SJCRH30 (cell line): Measurements from ENCODE around the gene STXBP6. TPM values are rescaled to one million over a fixed set of nuclear protein-coding genes. Genes with fewer than 3 reads are reported as not detected.
A peak's percentile ranks its signal among the peaks of the same experiment; 100 is the strongest.
"Not testable (repeated sequence)": the region's sequence is repeated elsewhere in the genome, so short reads cannot be mapped to it uniquely, and the experiment has no call there.

ENCODE experiments used
- DNase-seq, 2 experiments: peaks; one replicate each; pipeline ENCODE4 v3.0.0-alpha.2; 2015 to 2020
- H3K27ac ChIP-seq: fragments of 250-450 bp; sonication (Bioruptor Pico); 2 replicates; pipeline ENCODE4 v1.5.1; 2020; ENCODE audit warnings: mild to moderate bottlenecking, moderate library complexity
- H3K27me3 ChIP-seq: fragments of 250-450 bp; sonication (Bioruptor Pico); 2 replicates; pipeline ENCODE4 v1.5.1; 2020; ENCODE audit warnings: mild to moderate bottlenecking, moderate library complexity
- H3K36me3 ChIP-seq: fragments of 250-450 bp; sonication (Bioruptor Pico); 2 replicates; pipeline ENCODE4 v1.5.1; 2020; ENCODE audit warnings: mild to moderate bottlenecking, moderate library complexity
- H3K4me1 ChIP-seq: fragments of 250-450 bp; sonication (Bioruptor Pico); 2 replicates; pipeline ENCODE4 v1.5.1; 2020; ENCODE audit warnings: mild to moderate bottlenecking, moderate library complexity
- H3K4me3 ChIP-seq: fragments of 250-450 bp; sonication (Bioruptor Pico); 2 replicates; pipeline ENCODE4 v1.5.1; 2020; ENCODE audit warnings: mild to moderate bottlenecking, moderate library complexity
- H3K9me3 ChIP-seq: fragments of 250-450 bp; sonication (Bioruptor Pico); replicated peaks from 2 replicates; pipeline ENCODE4 v1.5.1; 2020; ENCODE audit warnings: mild to moderate bottlenecking, moderate library complexity
- total RNA-seq: library from RNA; depleted of rRNA; stranded (reverse); fragments of >200 nt; shearing (Covaris generic); gene quantifications from 2 replicates; pipeline ENCODE4 v1.2.3, GENCODE V29; 2014

STXBP6 gene
- total RNA-seq, 1 experiment from 2014 or later: 2.9 TPM

DNA sequence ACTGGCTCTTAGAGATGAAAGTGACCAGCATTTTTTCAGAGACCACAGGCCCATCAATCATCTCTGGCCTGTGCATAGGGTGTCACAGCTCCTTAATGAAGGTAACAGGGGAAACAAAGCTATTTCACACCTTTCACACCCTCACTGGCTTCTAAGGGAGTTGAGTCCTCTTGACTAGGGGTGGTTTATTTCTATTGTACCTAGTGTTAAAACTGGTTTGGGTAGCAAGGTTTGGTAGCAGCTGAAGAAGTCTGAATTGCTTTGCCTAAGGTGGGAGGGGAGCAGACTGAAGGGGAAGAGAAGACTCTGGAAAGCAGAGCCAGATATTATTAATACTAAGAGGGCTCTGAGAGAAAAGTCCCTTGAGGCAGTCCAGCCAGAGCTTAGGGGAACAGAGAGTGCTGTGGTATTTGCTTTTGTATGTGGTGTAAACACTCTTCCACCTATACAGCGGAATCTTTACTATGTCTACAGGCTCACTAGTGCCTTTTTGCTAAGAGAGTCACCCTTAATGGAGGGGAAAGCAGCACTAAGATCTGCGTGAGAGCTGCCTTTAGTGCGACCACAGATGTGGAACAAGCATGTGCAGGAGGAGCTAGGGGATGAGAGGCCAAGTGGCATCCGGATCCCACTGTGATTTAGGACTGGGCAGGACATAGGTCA lies 95.8 kb downstream of the STXBP6 start:
- no peak for DNase-seq

GRCh38 chr14:24952851-24953666 lies 96.9 kb downstream of the STXBP6 start:
- H3K4me3 ChIP-seq: no peak overlapping the region
- H3K4me1 ChIP-seq: no peaks in the 10 kb centered on the region
- no peaks in the 10 kb centered on the region for H3K9me3 ChIP-seq
- no peak overlapping the region for H3K27ac ChIP-seq
- H3K36me3 ChIP-seq: no peaks in the 10 kb centered on the region
- H3K27me3 ChIP-seq: no peaks in the 10 kb centered on the region
- DNase-seq: peak; percentile 6 to 36

More for the DNA sequence above, 95.8 kb downstream of the STXBP6 start:
- Histone ChIP-seq H3K4me3 (no peak overlapping the region), H3K36me3 (no peaks in the 10 kb centered on the region), H3K9me3 (no peaks in the 10 kb centered on the region), H3K27me3 (no peaks in the 10 kb centered on the region), H3K4me1 (no peaks in the 10 kb centered on the region), H3K27ac (no peak overlapping the region)

DNA sequence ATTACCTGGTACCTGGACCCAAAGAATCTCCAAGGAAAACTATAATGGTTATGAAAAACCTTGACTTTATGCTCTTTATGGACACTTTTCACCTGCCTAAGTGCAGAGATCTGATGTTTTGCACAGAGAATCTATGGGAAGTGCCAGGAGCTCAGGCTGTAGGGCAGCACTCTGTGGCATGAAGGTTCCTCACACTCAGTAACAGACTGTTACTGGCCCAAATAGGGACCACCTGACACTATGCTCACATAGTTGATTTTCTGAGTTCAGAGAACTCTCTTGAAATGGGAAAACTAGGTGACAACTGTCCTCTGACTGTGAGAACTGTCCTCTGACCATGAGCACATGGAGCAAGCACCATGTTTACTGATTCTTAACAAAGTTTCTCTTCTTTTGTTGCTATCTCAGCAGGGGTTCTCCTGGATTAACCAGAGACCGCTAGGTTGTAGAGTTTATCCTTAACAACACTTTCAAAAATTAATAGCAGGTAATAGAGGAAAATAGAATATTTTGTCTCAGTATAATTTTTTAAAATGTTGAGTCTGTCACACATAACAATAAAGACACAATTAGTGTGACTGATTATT lies 101.6 kb downstream of the STXBP6 start:
- DNase-seq: no peak
- Histone ChIP-seq H3K27ac (no peak overlapping the region), H3K4me3 (no peak overlapping the region), H3K4me1 (no peaks in the 10 kb centered on the region), H3K9me3 (no peaks in the 10 kb centered on the region), H3K36me3 (no peaks in the 10 kb centered on the region), H3K27me3 (no peaks in the 10 kb centered on the region)

DNA sequence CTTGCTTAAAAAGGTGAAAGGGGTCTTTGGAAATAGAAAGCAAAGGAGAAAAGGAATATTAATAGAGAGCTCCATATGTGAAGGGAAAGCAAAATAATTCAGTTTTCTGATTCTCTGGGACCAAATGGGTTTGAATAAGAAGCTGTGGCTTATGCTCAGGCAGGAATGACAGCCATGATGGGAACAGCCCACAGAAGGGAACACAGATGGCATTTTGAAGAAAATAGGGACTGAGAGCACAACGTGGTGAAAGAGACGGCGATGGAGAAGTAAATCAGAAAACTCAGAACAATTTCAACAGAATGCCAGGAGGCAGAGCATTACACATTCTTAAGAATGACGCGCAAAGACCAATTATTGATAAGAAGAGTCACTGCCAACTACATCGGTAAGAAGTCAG lies 102.8 kb downstream of the STXBP6 start:
- no peaks in the 10 kb centered on the region for H3K27me3 ChIP-seq
- no peak overlapping the region for H3K4me3 ChIP-seq
- no peaks in the 10 kb centered on the region for H3K9me3 ChIP-seq
- no peak for DNase-seq
- no peaks in the 10 kb centered on the region for H3K4me1 ChIP-seq
- H3K36me3 ChIP-seq: no peaks in the 10 kb centered on the region
- H3K27ac ChIP-seq: no peak overlapping the region

DNA sequence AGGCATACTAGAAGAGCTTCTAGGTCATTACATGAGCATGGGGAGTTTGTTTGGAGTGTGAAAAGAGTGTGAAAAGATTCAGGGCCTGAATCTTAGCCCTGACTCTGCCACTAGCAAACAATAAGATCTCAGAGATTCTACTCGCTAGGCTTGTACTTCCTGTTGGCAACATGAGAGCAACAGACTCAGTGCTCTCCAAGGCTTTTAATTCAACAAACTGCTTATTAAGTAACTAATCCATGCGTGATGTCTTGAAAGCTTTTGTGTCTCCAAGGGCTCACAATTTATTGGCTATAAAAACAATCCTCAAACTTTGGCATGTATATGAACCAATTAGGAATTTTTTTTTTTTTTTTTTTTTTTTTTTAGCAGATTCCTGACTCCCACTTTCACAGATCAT lies 105.1 kb downstream of the STXBP6 start:
- Histone ChIP-seq H3K4me1 (no peaks in the 10 kb centered on the region), H3K27me3 (no peaks in the 10 kb centered on the region)

GRCh38 chr14:24943024-24943423 lies 106.9 kb downstream of the STXBP6 start:
- no peak overlapping the region for H3K4me3 ChIP-seq
- H3K4me1 ChIP-seq: no peaks in the 10 kb centered on the region
- no peak overlapping the region for H3K27ac ChIP-seq
- H3K9me3 ChIP-seq: no peaks in the 10 kb centered on the region
- DNase-seq: no peak
- no peaks in the 10 kb centered on the region for H3K27me3 ChIP-seq
- no peaks in the 10 kb centered on the region for H3K36me3 ChIP-seq

More for the DNA sequence above, 105.1 kb downstream of the STXBP6 start:
- Histone ChIP-seq H3K9me3 (no peaks in the 10 kb centered on the region), H3K27ac (no peak overlapping the region), H3K36me3 (no peaks in the 10 kb centered on the region), H3K4me3 (no peak overlapping the region)
- DNase-seq: no peak

DNA sequence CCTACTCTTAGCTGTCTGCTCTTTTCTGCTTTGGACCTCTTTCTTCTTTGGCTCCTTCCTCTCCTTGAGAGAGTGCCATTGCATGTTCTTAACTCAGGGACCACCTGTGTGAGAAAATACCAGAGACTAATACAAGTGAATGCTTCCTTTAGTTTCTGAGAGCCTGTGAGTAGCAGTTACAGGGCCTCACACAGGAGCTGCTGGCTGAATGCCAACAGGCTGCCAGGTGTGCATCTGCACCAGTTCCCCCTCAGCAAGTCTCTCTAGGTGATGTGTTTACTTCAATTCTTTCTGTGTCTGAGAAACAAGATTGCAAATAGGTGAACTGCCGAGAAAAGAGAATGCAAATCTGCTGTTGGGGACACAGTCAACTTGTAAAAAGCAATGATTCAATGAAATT lies 108.2 kb downstream of the STXBP6 start:
- no peaks in the 10 kb centered on the region for H3K36me3 ChIP-seq
- no peaks in the 10 kb centered on the region for H3K4me1 ChIP-seq
- DNase-seq: no peak
- no peak overlapping the region for H3K27ac ChIP-seq
- no peaks in the 10 kb centered on the region for H3K27me3 ChIP-seq
- H3K4me3 ChIP-seq: no peak overlapping the region
- H3K9me3 ChIP-seq: no peaks in the 10 kb centered on the region

DNA sequence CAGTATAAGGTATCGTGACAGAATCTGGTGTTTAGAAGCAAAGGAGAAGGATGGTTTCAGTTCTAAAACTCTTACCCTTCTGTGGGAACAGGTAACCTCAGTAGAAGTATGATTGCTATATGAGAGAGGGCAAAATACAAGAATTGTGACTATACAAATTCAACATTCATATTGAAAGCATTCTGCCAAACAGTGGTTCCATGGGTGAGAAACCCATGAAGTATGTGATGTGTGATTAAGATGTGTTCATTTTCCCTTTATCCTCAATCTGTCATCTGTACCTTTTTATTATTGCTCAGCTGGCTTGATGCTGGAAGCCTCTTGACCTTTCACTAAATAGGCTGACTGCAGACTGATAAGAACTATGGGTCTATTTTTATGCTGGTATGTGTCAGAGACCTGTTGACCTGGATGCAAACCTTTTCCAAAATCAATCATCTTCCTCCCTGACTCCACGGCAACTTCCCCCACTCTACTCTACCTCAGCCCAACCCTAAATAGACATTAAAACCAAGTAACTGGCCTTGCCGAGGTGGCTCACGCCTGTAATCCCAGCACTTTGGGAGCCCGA lies 109.6 kb downstream of the STXBP6 start:
- DNase-seq: no peak
- Histone ChIP-seq H3K27me3 (no peaks in the 10 kb centered on the region), H3K27ac (no peak overlapping the region), H3K9me3 (no peaks in the 10 kb centered on the region), H3K4me3 (no peak overlapping the region), H3K4me1 (no peaks in the 10 kb centered on the region; the same call in 1 of the 2 replicates), H3K36me3 (no peaks in the 10 kb centered on the region)

DNA sequence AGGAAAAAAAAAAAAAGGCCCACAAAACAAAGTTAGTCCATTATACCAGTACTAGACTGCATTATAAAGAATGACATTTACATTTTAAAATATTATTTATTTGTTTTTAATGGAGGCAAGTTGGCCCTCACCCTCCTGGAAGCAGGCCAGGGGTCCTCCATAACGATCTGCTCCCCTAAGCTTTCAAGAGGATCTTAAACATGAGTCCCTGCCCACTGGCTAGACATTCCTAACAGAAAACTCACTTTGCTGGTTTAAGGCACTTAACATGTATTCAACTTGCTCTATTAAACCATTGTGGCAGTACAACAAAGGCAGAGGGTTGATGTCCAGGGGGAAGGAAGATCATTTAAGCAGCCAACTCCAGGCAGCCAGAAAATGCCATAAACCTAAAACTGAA lies 111.4 kb downstream of the STXBP6 start:
- no peak overlapping the region for H3K27ac ChIP-seq
- DNase-seq: no peak
- no peak overlapping the region for H3K4me3 ChIP-seq
- H3K27me3 ChIP-seq: no peaks in the 10 kb centered on the region
- no peaks in the 10 kb centered on the region for H3K36me3 ChIP-seq
- no peaks in the 10 kb centered on the region for H3K9me3 ChIP-seq
- H3K4me1 ChIP-seq: no peaks in the 10 kb centered on the region; the same call in 1 of the 2 replicates

DNA sequence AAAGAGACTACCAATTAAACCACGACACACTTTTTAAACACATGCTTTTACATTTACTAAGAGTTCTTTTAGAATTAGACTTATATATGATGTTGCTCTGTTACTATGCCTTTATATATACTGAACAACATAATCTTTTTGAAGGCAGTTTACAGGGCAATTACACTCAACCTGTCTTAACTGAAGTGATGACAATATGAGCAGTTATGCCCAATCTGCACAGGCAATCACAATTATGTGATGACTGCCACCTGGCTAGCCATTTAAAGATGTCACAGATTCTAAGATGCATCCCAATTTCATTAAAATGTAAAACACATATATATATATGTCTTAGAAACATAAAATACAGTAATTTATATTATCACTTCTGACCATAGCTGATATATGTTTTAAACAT lies 112.6 kb downstream of the STXBP6 start:
- Histone ChIP-seq H3K27me3 (no peaks in the 10 kb centered on the region), H3K36me3 (no peaks in the 10 kb centered on the region), H3K4me3 (no peak overlapping the region), H3K9me3 (no peaks in the 10 kb centered on the region), H3K27ac (no peak overlapping the region), H3K4me1 (no peaks in the 10 kb centered on the region; the same call in 1 of the 2 replicates)
- DNase-seq: no peak

DNA sequence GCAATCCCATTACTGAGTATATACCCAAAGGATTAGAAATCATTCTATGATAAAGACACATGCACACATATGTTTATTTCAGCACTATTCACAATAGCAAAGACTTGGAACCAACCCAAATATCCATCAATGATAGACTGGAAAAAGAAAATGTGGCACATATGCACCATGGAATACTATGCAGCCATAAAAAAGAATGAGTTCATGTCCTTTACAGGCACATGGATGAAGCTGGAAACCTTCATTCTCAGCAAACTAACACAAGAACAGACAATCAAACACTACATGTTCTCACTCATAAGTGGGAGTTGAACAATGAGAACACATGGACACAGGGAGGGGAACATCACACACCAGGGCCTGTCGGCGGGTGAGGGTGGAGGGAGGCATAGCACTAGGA lies 113.2 kb downstream of the STXBP6 start:
- H3K27ac ChIP-seq, DNase-seq, H3K27me3 ChIP-seq, H3K4me1 ChIP-seq, H3K9me3 ChIP-seq, H3K36me3 ChIP-seq, H3K4me3 ChIP-seq: not testable (repeated sequence)

GRCh38 chr14:24935796-24936195 lies 114.2 kb downstream of the STXBP6 start:
- DNase-seq: no peak
- Histone ChIP-seq H3K27ac (no peak overlapping the region), H3K27me3 (no peaks in the 10 kb centered on the region), H3K4me3 (no peak overlapping the region), H3K9me3 (no peaks in the 10 kb centered on the region), H3K36me3 (no peaks in the 10 kb centered on the region), H3K4me1 (no peaks in the 10 kb centered on the region; the same call in 1 of the 2 replicates)

- no peaks in the 10 kb centered on the region for H3K36me3 ChIP-seq
- H3K27me3 ChIP-seq: no peaks in the 10 kb centered on the region
- H3K4me1 ChIP-seq: peaks cover 10% of the 10 kb centered on the region; the same call in 1 of the 2 replicates
- no peak overlapping the region for H3K27ac ChIP-seq
- no peaks in the 10 kb centered on the region for H3K9me3 ChIP-seq
- H3K4me3 ChIP-seq: no peak overlapping the region
- DNase-seq: peak in 1 of 2 experiments; percentile 26
Measured at GRCh38 chr14:24928386-24928900, 121.5 kb downstream of the STXBP6 start.

GRCh38 chr14:24927809-24928208 lies 122.1 kb downstream of the STXBP6 start:
- no peak for DNase-seq
- H3K4me1 ChIP-seq: peaks cover 10% of the 10 kb centered on the region; the same call in 1 of the 2 replicates
- no peaks in the 10 kb centered on the region for H3K9me3 ChIP-seq
- H3K27ac ChIP-seq: no peak overlapping the region
- H3K27me3 ChIP-seq: no peaks in the 10 kb centered on the region
- no peaks in the 10 kb centered on the region for H3K36me3 ChIP-seq
- no peak overlapping the region for H3K4me3 ChIP-seq
